Mesodermal cell (in vitro differentiated cells): ENCODE measurements around the gene RANBP17. TPM values are rescaled to one million over a fixed set of nuclear protein-coding genes. Genes with fewer than 3 reads are reported as not detected.
"Not testable (repeated sequence)": the region's sequence is repeated elsewhere in the genome, so short reads cannot be mapped to it uniquely, and the experiment has no call there.

ENCODE experiments used
- H3K27ac ChIP-seq: 2 replicates; pipeline ENCODE4 v1.7.0; 2013; ENCODE audit warnings: mild to moderate bottlenecking, low read depth, low read length, moderate library complexity; ENCODE audit not compliant: severe bottlenecking
- H3K36me3 ChIP-seq: 2 replicates; pipeline ENCODE4 v1.7.1; 2013; ENCODE audit warnings: mild to moderate bottlenecking, low read length, moderate library complexity; ENCODE audit not compliant: control insufficient read depth, insufficient read depth
- H3K4me1 ChIP-seq: one replicate; pipeline ENCODE4 v1.7.1; 2013; ENCODE audit warnings: mild to moderate bottlenecking, low read length; ENCODE audit not compliant: insufficient read depth, control insufficient read depth, poor library complexity, severe bottlenecking
- H3K4me3 ChIP-seq: 2 replicates; pipeline ENCODE4 v1.7.0; 2013; ENCODE audit warnings: low read length, control low read depth, mild to moderate bottlenecking; ENCODE audit not compliant: insufficient read depth, poor library complexity, severe bottlenecking; ENCODE audit errors: extremely low read depth
- H3K9me3 ChIP-seq: 2 replicates; pipeline ENCODE4 v1.7.1; 2013; ENCODE audit warnings: mild to moderate bottlenecking, low read length, moderate library complexity; ENCODE audit not compliant: control insufficient read depth
- WGBS, 2 experiments: methylation state at CpG; one replicate each; pipeline ENCODE4 v1.1.5; 2013; ENCODE audit warnings: missing lambda C conversion rate in 2 of 2; ENCODE audit not compliant: insufficient coverage in 2 of 2; 5-methylcytosine and 5-hydroxymethylcytosine counted together
- polyA plus RNA-seq, 2 experiments: library from polyadenylated mRNA; stranded (reverse); fragments of 50-300 nt; gene quantifications; one replicate each; pipeline ENCODE4 v1.2.3, GENCODE V29; 2013

RANBP17 gene
- polyA plus RNA-seq (2013, experiment 1 of 2): 8.0 TPM
- 6.3 TPM for polyA plus RNA-seq (2013, experiment 2 of 2)

GRCh38 chr5:170861917-170862766 is at the start of gene RANBP17:
RANBP17 (plus strand) TSS chr5:170862018.
- Histone ChIP-seq H3K4me1 (no peaks in the 10 kb centered on the region), H3K9me3 (peaks cover 15% of the 10 kb centered on the region), H3K4me3 (peak within 1 kb of the TSS; percentile 59), H3K36me3 (peaks cover 4% of the 10 kb centered on the region), H3K27ac (peak within 1 kb of the TSS; percentile 75)
- WGBS, 2 experiments: 0 to 1% methylated on average over 61 to 80 of the region's 102 CpGs

- no peaks in the 10 kb centered on the region for H3K4me1 ChIP-seq
- no peaks in the 10 kb centered on the region for H3K9me3 ChIP-seq
- H3K4me3 ChIP-seq: no peak overlapping the region
- WGBS, 2 experiments: 92 to 96% methylated on average over 4 to 5 of the region's 5 CpGs
- H3K27ac ChIP-seq: no peak overlapping the region
- H3K36me3 ChIP-seq: no peaks in the 10 kb centered on the region
These were observed 48.6 kb upstream of the RANBP17 start for GRCh38 chr5:170813231-170813630.

- 91 to 92% methylated on average over 2 of the region's 3 CpGs for WGBS, 2 experiments
- Histone ChIP-seq H3K9me3 (no peaks in the 10 kb centered on the region), H3K27ac (no peak overlapping the region)
These were observed 44.6 kb upstream of the RANBP17 start for GRCh38 chr5:170817195-170817594.

GRCh38 chr5:170818232-170818631 is 43.6 kb upstream of the RANBP17 start:
- Histone ChIP-seq H3K27ac (no peak overlapping the region), H3K4me3 (no peak overlapping the region), H3K36me3 (no peaks in the 10 kb centered on the region), H3K4me1 (no peaks in the 10 kb centered on the region), H3K9me3 (no peaks in the 10 kb centered on the region)
- no CpG with 5 or more reads among the region's 1 CpG for WGBS, 2 experiments

More at GRCh38 chr5:170817195-170817594, 44.6 kb upstream of the RANBP17 start:
- Histone ChIP-seq H3K4me1 (no peaks in the 10 kb centered on the region), H3K4me3 (no peak overlapping the region), H3K36me3 (no peaks in the 10 kb centered on the region)

GRCh38 chr5:170819824-170820223 is 42.0 kb upstream of the RANBP17 start:
- no peak overlapping the region for H3K27ac ChIP-seq
- H3K4me3 ChIP-seq: no peak overlapping the region
- no peaks in the 10 kb centered on the region for H3K9me3 ChIP-seq
- no peaks in the 10 kb centered on the region for H3K36me3 ChIP-seq
- H3K4me1 ChIP-seq: no peaks in the 10 kb centered on the region

GRCh38 chr5:170821257-170821800 is 40.5 kb upstream of the RANBP17 start:
- H3K4me1 ChIP-seq: no peaks in the 10 kb centered on the region
- WGBS, 2 experiments: 95 to 96% methylated on average over 2 of the region's 4 CpGs
- no peaks in the 10 kb centered on the region for H3K36me3 ChIP-seq
- H3K4me3 ChIP-seq: no peak overlapping the region
- H3K9me3 ChIP-seq: peaks cover 9% of the 10 kb centered on the region
- H3K27ac ChIP-seq: no peak overlapping the region

GRCh38 chr5:170826117-170826516 is 35.7 kb upstream of the RANBP17 start:
- 82 to 86% methylated on average over 1 to 2 of the region's 2 CpGs for WGBS, 2 experiments
- H3K36me3 ChIP-seq: no peaks in the 10 kb centered on the region
- H3K27ac ChIP-seq: no peak overlapping the region
- no peak overlapping the region for H3K4me3 ChIP-seq
- H3K9me3 ChIP-seq: peaks cover 19% of the 10 kb centered on the region
- no peaks in the 10 kb centered on the region for H3K4me1 ChIP-seq

GRCh38 chr5:170832241-170832640 is 29.6 kb upstream of the RANBP17 start:
- Histone ChIP-seq H3K4me1 (no peaks in the 10 kb centered on the region), H3K27ac (no peak overlapping the region), H3K9me3 (peaks cover 9% of the 10 kb centered on the region), H3K4me3 (no peak overlapping the region), H3K36me3 (no peaks in the 10 kb centered on the region)
- WGBS, 2 experiments: 82 to 86% methylated on average over 7 of the region's 7 CpGs

- not testable (repeated sequence) for H3K4me1 ChIP-seq, H3K36me3 ChIP-seq, H3K27ac ChIP-seq, H3K4me3 ChIP-seq, H3K9me3 ChIP-seq
- WGBS, 2 experiments: 67 to 88% methylated on average over 1 to 2 of the region's 2 CpGs
These were observed 27.8 kb upstream of the RANBP17 start for GRCh38 chr5:170833981-170834380.

GRCh38 chr5:170836226-170836625 is 25.6 kb upstream of the RANBP17 start:
- no peaks in the 10 kb centered on the region for H3K36me3 ChIP-seq
- H3K4me3 ChIP-seq: no peak overlapping the region
- 50 to 81% methylated on average over 1 to 4 of the region's 4 CpGs for WGBS, 2 experiments
- no peak overlapping the region for H3K27ac ChIP-seq
- no peaks in the 10 kb centered on the region for H3K4me1 ChIP-seq
- H3K9me3 ChIP-seq: no peaks in the 10 kb centered on the region

- WGBS, 2 experiments: 83% methylated on average over 2 of the region's 2 CpGs; no CpG with 5 or more reads in 1 of the 2 experiments
- H3K4me3 ChIP-seq: no peak overlapping the region
- H3K9me3 ChIP-seq: no peaks in the 10 kb centered on the region
- H3K36me3 ChIP-seq: no peaks in the 10 kb centered on the region
- no peak overlapping the region for H3K27ac ChIP-seq
- no peaks in the 10 kb centered on the region for H3K4me1 ChIP-seq
These were observed 17.9 kb upstream of the RANBP17 start for GRCh38 chr5:170843870-170844269.
